Esophagus squamous epithelium (tissue), 4 donors: ENCODE data around the gene DNMT3A.

Source experiments
- POLR2A ChIP-seq, 4 donors: fragments of 450-650 bp; IDR thresholded peaks; one replicate each; pipeline ENCODE4 v1.6.1; 2017; ENCODE audit warnings: antibody characterized with exemption in 4 of 4, mild to moderate bottlenecking in 4 of 4, moderate library complexity in 3 of 4
- TF ChIP-seq, protein P1 (sequence below), 6 experiments: fragments of 450-650 bp in 4 of 6; fragments of 200-600 bp in 2 of 6; sonication (generic) in 2 of 6; IDR thresholded peaks; one replicate each; pipeline ENCODE4 v1.5.1; 2016 to 2019; ENCODE audit warnings: antibody characterized with exemption in 6 of 6, mild to moderate bottlenecking in 4 of 6, moderate library complexity in 4 of 6

DNA sequence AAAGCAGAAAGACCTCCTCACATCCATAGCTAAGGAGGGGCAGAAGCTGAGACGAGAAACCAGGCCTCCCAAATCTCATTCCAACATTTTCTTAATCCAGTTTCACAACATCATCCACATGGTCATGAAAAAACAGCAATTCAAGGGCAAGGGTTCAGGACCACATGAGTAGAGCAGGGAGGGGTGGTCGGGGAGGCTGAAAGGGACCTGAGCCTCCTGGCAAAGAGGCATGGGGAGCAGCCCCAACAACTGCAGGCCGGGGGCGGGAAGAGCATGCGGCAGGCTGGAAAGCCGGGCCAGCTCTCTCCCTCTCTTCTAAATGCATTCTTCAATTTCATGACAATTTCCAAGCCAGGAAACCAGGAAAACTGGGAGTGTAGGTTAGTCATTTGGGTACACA, 76.7 kb downstream of the DNMT3A start:
- TF ChIP-seq, protein P1, sequence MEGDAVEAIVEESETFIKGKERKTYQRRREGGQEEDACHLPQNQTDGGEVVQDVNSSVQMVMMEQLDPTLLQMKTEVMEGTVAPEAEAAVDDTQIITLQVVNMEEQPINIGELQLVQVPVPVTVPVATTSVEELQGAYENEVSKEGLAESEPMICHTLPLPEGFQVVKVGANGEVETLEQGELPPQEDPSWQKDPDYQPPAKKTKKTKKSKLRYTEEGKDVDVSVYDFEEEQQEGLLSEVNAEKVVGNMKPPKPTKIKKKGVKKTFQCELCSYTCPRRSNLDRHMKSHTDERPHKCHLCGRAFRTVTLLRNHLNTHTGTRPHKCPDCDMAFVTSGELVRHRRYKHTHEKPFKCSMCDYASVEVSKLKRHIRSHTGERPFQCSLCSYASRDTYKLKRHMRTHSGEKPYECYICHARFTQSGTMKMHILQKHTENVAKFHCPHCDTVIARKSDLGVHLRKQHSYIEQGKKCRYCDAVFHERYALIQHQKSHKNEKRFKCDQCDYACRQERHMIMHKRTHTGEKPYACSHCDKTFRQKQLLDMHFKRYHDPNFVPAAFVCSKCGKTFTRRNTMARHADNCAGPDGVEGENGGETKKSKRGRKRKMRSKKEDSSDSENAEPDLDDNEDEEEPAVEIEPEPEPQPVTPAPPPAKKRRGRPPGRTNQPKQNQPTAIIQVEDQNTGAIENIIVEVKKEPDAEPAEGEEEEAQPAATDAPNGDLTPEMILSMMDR (IDR thresholded peaks at IDR 0.05): no peak
- no peak for TF ChIP-seq POLR2A (IDR thresholded peaks at IDR 0.05)
